Stimulated activated CD4-positive, alpha-beta T cell treated with anti-CD3 and anti-CD28 coated beads, Interleukin-2, amount 100 ng/mL, for 4 hours (primary cell): ENCODE results near the gene ZNF775.

Source experiments
- DNase-seq: peaks from one replicate; pipeline ENCODE4 v3.0.0-alpha.2; 2020; ENCODE audit warnings: low read depth

ZNF775 gene

GRCh38 chr7:150378853-150379440 is at the start of gene ZNF775:
TSS of gene ZNF775 (plus strand) at chr7:150379330. CDS start at chr7:150388471, 9,141 bp downstream.
- peak; percentile 87 for DNase-seq

- DNase-seq, result no peak
Measured at GRCh38 chr7:150329331-150330120, 49.6 kb upstream of the ZNF775 start.

- no peak for DNase-seq
Measured at GRCh38 chr7:150330211-150330885, 48.8 kb upstream of the ZNF775 start.

DNA sequence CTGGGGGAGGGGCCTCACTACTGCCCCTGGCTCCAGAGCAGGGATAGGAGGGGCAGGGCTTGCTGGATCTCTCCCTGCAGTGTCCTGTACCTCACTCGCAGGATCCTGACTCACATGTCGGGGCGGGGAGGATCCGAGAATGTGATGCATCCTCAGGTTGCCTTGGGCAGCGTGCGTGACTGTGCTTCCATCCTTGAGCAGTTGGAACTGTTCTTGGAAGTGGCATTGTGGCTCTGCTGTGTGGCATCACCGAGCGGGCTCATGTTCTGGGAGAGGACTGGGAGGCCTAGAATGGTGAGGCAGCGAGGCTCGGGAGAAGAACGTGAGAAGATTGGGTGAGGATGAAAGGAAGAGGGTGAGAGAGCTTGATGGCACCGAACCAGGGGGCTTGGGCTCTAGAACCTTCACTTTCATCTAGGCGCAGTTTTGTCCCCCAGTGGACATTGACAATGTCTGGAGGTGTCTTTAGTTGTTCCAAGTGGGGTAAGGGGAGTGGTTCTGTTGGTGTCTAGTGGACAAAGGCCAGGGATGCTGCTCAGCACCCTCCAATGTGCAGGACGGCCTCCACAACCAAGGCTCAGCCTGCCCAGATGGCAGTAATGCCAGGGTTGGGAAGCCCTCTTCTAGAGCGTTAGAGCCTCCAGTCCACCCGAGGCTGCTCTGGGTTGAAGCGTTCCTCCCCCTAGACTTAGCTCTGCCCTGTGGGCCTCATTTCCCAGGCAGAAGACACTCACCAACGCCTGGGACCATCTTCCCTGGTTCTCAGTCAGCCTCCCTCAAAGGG is 46.1 kb upstream of the ZNF775 start:
- no peak for DNase-seq

DNA sequence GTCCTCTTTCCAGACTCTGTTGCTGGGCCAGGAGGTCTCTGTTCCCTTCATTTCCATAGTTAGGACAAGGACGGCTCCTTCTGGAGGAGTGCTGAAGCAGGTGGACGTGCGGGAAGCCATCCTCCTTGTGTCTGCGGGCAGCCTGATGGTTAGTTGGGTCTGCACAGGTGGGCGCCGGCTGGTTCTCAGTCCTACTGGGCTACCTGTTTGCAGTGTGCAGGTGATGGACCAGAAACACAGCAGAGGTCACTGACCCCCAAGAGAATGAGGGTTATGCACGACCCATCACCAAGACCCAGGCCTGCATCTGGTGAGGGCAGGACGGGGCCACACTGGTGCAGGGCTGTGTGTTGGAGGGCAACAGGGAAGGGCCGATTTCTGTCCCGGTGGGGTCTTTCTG is 45.5 kb upstream of the ZNF775 start:
- DNase-seq, result no peak

DNA sequence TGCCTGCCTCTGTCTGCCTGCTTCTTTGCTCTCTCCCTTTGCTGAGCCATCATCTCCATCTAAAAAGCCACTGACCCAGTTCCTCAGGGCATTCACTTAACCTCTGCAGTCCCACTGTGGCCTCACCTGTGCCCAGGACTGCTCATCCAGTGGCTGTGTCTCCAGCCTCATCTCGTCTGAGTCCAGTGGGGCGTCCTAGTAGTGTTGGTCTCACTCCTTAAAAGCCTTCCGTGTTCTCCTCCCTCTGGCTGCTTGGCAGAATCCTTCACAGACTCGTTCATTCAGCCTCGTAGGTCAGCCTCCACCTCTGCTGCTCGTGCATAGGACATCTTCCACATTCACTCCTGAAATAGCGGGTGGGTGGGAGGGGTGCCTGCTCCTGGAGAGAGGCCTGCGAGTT is 45.0 kb upstream of the ZNF775 start:
- DNase-seq, result no peak

DNA sequence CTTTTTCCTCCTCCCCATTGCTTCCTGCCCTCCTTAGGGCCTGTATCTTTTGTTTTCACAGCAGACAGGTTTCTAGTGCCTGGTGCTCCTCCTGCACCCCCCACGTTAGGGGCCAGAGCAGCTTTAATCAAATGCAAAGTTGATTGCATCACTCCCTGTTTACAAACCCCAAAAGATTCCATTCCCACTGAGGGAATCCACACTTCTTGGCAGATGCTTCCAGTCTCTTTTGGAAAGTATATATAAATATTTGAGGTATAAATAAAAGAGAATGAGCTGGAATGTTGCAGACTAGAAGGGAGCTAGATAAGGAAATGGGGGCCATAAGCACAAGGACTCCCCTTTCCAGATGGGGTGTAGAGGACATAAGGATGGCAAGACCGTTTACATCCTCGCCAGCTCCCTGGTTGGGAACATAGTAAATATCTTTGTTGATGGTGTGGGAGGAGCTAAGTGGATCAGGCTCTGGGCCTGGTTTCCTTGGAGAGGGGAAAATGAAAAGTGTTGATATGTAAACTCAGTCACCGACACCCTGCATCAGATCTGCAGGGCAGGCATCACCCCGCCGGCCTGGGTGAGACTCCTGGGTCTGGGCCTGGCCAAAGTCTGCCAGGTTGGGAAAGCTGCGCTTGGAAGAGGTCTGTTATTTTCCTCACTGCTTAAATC is 43.9 kb upstream of the ZNF775 start:
- DNase-seq, result no peak

DNA sequence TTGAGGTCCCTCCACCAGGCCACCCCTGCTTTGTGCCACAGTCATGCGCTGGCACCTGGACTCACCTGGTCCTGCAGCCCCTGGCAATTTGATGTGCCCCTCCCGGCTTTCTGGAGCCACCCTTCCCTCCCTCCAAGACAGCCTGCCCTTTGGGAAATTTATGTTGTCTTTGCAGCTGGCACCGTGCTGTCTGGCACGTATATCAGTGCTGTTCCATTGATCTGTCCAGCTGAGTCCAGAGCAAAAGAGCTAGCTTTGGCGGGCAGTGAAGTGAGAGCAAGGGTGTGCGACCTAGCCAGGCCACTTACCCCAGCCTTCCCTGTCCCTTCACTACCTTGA is 43.4 kb upstream of the ZNF775 start:
- DNase-seq, result no peak

GRCh38 chr7:150336746-150337145 is 42.4 kb upstream of the ZNF775 start:
- no peak for DNase-seq

- DNase-seq, result no peak
Measured at GRCh38 chr7:150337179-150337578, 42.0 kb upstream of the ZNF775 start.

- no peak for DNase-seq
Measured at GRCh38 chr7:150337659-150338081, 41.5 kb upstream of the ZNF775 start.

- no peak for DNase-seq
Measured at GRCh38 chr7:150338166-150338829, 40.8 kb upstream of the ZNF775 start.

DNA sequence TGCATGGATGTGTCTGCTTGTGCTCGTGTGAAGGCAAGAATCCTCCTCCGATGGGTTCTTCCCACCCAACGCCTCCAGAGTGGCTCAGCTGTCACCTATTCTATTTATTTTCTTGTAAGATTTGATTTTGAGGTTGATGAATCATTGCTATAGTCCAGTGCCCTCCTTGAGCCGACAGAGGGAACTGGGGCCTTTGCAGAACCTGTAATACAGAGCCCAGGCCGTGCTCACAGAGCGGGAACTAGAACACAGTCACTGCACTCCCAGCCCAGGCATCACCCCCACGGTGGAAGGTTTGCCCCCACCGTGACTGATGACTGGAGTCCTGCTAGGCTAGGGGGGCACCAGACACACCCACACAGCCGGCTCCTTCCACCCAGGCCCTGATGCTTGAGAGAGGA is 39.7 kb upstream of the ZNF775 start:
- no peak for DNase-seq

- no peak for DNase-seq
Measured at GRCh38 chr7:150340024-150340749, 38.9 kb upstream of the ZNF775 start.

- no peak for DNase-seq
Measured at GRCh38 chr7:150340875-150341262, 38.3 kb upstream of the ZNF775 start.

DNA sequence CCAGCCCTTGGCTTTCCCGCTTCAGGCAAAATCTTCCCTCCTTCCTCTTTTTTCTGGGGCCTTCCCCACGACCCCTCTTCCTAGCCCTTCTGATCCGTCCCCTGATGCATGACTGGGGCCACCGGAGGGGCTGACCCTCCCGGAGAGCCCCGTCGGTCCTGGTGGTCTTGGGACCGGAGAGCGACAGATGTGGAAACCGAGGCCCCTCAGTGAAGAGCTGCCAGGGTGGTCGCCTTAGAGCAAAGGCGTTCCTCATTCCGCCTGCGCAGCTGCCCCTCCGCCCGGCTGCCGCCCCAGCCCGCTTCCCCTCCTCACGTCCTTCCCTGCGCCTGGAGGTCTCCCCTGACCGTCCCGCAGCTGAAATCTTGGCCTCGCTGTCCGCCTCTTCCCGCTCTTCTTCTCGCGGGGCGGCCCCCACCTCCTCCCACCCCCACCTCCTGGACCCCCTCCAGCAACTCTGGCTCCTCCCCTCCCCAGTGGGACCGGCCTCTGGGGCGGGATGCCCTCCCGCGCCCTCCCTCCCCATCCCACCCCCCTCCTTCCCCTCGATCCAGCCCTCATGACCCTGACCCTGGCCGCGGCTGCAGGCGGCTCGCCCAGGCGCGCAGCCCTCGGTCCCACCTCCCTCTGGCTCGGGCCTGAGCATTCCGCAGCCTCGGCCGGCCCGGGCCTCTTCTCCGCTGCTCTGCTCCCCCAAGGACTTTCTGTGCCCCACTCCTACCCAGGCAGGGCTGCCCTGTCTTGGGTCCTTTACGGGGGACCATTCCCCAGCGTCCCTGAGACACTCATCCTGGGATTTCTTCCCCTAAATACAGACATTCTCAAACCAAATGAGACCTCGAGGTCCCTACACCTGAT is 37.6 kb upstream of the ZNF775 start, which contains the start of gene RARRES2:
TSS of gene RARRES2 (minus strand) at position 367 of the 858 bp plus-strand sequence. CDS start 1,020 bp downstream, outside the sequence.
- DNase-seq, result no peak

- no peak for DNase-seq
Measured at GRCh38 chr7:150342121-150342408, 37.1 kb upstream of the ZNF775 start.

DNA sequence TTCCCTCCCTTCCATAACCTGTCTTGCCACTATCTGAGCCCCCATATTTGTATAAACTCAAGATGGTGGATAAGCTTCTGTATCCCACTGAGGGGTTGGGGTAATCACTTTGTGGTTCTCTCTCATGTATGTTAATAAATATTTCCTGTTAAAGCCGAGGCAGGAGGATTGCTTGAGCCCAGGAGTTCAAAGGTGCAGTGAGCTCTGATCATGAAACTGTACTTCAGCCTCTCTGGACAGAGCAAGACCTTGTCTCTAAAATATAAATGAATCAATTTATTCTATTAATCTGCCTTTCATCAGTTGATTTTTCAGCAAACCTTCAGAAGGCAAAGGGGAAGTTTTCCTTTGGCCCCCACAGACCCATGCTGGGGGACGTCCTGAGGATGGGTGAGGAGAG is 35.9 kb upstream of the ZNF775 start:
- no peak for DNase-seq

DNA sequence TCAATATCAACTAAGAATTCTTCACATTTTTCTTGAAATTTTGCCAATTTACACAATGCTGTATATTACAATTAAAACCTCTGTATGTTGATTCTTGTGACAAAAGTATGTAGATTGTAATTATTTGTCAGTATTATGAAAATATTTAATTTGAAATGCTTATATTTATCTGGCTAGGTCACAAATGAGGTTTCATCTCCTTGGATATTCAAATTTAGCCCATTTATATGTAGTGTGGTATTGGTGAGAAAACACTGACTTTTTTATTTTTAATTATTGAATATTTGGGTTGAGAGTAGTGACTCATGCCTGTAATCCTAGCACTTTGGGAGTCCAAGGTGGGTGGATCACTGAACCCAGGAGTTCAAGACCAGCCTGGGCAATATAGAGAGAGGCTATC is 34.8 kb upstream of the ZNF775 start:
- no peak for DNase-seq

DNA sequence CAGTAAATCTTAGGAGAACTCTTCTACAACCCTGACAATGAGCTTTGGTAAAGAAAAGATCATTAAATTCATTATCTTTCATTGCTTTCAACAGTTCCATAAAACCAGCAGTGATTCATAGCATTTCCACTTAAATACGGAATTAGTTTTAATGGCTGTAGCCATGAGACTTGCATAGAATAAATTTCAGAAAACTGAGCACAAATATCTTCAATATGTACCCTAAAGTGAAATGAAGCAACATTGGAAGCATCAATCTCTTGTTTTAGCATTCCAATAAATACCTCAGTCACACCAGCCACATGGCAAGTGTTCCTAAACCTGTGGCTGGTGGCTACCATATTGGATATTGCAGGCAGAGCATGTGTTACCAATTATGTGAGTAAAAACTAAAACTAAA is 34.1 kb upstream of the ZNF775 start:
- no peak for DNase-seq
